HTERT RPE-1 (cell line): ENCODE measurements around the gene PIGL.

Source experiments
- in situ Hi-C: fragments of 300-500 bp; cut with MboI; formaldehyde crosslinking; loops from 4 replicates; pipeline ENCODE4 v1.14.3; 2020; ENCODE audit warnings: low sequenced_read_pairs

PIGL gene

GRCh38 chr17:16352303-16352666 lies 135.3 kb downstream of the PIGL start:
- in situ Hi-C loops = no loop called here

GRCh38 chr17:16352667-16353316 lies 135.8 kb downstream of the PIGL start:
- in situ Hi-C loops = no loop called here

GRCh38 chr17:16353317-16354174 lies 136.5 kb downstream of the PIGL start, which contains the start of gene CENPV:
CENPV (minus strand) TSS chr17:16353469; CDS start chr17:16353436, 33 bp downstream.
- in situ Hi-C loops = no loop called here

GRCh38 chr17:16354585-16354984 lies 137.6 kb downstream of the PIGL start:
- in situ Hi-C loops = no loop called here

- in situ Hi-C loops = no loop called here
Measured at GRCh38 chr17:16358394-16358793, 141.4 kb downstream of the PIGL start.

- in situ Hi-C loops = no loop called here
Measured at GRCh38 chr17:16361874-16362273, 144.9 kb downstream of the PIGL start.

GRCh38 chr17:16363749-16364536 lies 146.9 kb downstream of the PIGL start:
- in situ Hi-C loops = no loop called here

GRCh38 chr17:16364625-16365024 lies 147.6 kb downstream of the PIGL start:
- in situ Hi-C loops = no loop called here

GRCh38 chr17:16371742-16372141 lies 154.7 kb downstream of the PIGL start:
- in situ Hi-C loops = no loop called here

- in situ Hi-C loops = no loop called here
Measured at GRCh38 chr17:16374146-16374938, 157.3 kb downstream of the PIGL start.
